ENCODE data around the gene DNAH10.

The DNAH10 gene

DNA sequence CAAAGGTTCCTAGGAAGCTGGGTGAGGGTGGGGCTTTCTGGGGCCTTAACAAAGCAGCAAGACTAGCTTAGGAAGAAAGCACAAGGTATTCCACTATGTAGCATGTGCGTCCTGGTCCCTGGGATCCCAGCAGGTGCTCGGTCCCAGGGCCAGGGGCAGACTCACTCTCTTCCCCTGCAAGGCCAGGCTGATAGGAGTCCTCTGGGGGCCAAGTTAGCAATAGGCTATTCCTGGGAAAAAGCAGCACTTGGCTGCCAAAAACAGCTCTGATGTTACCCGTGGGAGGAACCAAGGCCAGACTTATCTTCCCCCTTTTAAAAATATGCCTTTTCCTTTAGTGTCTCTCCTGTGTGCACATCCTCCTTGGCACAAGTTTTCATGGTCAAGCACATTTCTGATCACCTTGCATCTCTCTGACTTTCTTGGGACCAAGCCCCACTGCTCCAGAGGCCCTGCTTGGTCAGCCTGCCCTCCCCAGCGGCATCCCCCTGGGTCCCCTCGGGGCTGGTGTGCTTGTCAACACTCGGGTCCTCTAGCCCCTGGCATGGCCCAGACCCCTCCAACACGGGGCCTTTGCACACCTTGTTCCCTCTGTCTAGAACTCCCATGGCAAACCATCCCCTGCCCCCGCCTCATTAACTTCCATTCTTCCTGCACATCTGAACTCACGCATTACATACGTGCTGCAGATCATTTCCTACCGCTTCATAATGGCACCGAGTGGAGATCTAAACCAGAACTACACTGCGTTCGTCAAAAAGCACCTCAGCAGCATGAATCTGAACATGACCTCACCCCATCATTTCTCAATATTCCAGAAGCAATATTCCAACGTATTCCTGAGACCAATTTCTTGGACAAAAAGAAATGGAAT lies 188.6 kb downstream of the DNAH10 start:
- no peak for DNase-seq

DNA sequence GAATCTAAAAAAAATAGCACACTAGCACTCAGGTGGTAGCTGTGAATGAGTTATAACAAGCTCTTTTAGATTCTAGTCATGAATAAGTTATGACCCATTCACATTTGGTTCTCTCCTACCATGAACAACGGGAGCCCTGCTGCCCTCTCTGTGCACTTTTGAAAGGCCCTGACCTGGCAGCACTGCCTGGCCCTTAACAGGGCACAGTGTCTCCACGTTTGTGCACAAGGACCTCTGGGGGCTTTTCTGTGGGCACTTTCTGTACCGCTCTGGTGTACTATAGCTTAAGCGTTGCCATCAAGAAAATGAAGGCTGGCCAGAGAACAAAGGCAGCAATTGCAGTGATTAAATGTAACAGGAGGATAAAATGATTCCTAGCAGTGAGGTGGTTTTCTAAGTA lies 189.4 kb downstream of the DNAH10 start:
- DNase-seq, result no peak

DNA sequence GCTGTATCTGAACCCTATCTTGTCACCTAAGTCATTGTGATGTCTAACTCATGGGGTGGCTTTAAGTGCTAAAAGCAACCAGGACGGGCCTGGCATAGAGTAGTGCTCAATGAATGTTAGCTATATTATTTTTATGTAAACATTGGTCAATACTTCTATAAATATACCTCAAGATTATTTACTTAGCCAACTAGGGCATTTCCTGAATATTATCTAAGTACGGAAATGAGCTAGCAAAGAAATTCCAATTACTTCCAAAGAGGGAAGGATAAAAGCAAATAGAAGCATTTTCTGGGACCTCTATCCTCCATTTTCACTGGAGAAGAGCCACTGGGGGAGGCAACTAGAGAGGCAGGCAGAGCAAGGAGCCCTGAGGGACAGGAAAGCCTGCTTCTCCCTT lies 189.9 kb downstream of the DNAH10 start:
- DNase-seq, result no peak

DNA sequence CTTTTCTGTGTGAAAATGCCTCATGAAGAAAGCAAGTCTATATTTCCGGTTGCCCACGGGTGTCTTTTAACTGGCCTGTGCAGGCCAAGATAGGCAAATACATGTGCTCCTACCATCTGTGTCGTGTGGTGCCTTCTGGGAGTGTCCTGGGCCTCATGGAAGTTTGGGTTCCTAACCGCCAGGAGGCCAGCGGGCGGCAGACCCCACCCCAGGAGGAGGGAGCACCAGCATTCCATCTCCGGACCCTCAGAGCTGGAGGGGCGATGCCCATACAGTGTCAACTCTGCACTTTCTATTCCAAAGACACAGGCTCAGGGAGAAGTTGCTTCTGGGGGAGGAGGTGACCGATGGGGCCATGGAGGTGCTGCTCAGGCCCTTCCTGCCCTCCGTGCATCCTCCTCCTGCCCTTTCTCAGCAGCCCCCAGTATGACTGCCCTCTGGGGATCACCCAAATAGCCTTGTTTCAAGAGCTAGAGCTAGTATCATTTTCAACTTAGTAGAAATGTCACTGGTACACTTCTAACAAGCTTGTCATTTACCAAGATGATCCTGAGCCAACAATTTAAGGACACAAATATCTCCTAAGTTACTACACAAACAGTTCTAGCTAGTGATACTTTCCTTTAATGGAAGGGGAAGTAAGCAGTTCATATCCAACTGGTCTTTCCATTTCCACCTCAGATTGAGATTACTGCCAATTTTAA lies 192.7 kb downstream of the DNAH10 start:
- no peak for DNase-seq

DNA sequence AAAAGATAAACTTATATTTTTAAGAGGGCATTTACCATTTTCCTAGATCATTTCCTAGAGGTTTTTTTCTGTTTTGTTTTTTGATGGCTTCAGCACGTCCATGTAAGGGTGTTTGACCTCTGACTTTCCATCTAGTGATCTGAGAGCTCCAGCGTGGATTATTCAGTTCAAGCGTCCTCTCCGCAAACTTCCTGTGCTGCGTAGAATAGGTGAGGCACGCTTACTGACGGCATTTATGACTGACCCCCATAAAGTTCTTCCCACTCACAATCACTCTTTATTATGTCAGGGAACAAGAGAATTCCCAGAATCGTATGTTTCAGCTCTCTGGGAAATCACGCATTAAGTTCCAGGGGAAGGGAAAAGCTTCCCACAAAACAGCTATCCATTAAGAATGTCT lies 194.1 kb downstream of the DNAH10 start:
- DNase-seq, result no peak

DNA sequence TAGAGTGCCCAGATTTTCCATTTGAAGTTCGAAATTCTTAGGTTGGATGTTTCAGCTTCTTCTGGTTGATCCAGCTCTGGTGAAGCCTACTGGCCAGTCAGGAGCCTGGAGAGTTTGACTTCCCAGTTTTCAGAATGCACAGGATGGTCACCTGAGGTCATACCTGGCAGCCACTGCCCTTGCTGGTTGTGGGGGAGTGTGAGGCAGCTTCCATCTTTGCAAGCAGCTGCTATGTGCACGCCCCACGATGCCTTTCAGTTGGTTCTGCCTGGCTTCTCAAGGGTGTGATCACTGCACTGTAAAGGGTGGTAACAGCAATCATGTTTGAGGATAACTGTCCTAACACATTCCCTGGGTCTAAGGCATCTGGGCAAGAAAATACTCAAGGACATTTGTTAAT lies 195.1 kb downstream of the DNAH10 start:
- no peak for DNase-seq

DNA sequence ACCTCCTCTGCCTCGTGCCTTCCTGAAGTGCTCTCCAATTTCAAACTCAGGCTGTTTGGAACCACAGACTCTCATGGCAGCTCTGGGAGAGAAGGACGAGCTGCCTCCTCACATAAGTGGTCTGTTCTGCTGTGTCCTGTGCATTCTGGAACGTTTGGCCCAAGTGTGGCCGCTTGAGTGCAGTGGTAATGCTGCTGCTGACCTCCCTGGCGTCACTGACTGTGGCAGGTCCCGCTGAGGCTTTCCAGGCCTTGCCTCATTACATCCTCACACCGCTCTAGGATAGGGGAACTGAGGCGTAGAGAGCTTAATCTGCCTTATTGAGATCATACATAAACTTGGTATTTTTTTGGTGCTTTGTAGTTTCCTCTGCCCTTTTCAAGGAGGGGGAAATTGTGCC lies 196.4 kb downstream of the DNAH10 start:
- DNase-seq, result no peak

DNA sequence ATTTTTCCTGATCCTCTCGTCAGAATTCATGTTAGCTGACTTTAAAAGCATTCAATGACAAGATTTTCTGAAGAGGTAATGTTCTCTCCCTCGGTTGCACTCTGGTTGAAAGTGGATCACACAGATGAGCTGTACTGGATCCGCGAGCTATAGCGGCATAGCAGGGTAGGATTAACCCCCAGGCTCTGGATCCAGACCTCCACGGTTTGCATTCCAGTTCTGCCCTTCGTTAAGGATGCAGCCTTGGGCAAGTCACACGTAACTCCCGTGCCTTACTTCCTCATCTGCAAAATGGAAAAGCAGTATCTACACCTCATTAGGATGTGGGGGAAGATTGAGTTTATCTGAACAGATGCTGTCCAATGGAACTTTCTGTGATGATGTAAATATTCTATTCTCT lies 196.8 kb downstream of the DNAH10 start:
- no peak for DNase-seq

DNA sequence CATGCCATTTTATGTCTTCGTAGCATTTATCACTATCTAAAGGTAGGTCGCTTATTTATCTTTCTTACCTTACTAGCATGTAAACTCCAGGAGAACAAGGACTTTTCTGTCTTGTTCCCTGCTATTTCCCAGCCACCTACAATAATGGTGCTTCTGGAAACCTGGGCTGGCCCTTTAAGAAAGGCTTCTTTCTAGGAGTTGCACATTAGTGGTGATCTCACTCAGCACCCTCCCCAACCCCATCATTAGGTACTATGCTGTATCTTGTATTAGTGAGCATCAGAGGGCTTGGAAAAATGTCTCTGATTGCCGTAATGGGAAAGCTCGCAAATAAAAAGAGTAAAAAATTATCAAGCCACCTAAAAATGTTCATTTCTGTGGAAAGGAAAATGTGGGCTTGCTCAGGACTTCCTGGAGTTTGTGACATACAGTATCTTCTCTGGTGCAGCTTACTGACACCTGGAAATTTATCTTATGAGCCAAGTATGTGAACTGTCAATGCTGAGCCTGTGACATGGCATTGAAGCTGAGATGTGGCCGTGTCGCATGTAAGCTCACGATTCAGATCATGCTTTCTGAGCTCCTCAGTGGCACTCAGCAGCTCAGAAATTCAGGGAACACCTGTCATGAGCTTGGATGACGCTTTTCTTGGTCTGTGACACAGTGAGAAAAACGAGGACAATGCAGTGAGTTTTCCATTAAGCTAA lies 198.1 kb downstream of the DNAH10 start:
- DNase-seq, result no peak

DNA sequence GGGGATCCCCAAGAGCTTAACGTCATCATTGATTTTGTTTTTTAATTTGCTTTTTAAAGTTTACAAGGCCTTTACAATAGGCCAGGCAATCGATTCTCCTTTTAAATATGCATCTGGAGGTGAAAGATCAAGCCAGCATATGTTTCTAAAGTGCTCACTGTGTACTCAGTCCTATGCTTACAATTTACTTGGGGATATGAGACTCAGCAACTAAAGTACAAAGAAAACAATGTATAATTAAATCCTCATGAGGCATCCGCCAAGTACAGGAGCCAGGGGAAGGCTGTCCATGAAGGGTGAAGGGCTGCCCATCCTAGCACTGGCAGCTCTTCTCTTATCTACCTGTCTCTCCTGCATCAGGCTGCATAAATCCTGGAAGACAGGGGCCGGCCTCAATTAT lies 198.8 kb downstream of the DNAH10 start:
- DNase-seq, result no peak

DNA sequence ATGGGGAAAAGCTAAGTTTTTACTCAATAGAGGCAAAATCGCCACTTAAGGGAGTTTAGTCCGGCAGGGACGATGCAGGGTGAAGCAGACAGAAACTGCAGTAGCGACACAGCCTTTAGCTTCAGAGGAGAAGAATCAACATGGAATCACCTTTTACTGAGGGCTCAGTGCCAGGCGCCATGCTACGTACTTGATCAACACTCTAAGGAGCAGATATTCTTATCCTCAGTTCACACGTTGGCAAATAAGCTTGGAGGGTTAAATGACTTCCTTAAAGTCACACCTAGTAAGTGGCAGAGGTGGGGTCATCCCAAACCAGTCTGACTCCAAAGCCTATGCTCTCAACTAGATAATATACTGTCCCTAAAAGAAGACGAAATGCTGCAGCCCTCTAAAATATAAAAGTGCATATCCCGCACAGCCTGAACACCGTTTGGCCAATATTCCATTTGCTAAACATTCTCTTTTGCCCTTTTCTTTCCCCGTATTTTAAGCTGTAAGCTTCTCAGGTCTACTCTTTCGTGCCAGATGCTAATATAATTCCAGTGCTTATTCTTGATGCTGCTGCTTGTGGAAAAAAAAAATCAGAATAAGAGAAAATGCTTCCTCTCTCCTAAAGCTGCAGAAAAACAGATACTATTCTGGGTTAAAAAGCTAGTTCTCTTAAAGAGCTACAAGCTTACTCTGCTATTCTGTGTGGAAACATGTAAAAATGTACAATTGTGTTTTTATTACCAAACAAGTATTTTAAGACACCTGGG lies 199.7 kb downstream of the DNAH10 start:
- DNase-seq, result no peak

DNA sequence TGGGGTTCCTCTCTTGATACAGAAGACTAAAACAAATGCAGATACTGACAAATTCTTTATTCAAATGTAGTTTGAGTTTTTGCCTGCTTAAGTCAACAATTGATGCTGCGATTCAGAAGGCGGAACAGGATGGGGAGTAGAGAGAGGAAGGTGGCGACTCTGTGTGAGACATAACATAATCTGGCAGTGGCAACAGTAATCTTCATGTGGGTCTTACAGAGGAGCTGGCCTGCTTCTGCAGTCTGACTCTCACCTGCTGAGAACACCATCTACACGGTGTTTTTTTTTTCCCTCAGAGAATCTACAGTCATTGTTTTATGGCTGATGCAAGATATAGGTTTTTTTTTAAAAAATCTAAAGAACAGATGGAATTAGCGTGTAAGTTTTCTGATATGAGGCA lies 200.4 kb downstream of the DNAH10 start:
- no peak for DNase-seq

DNA sequence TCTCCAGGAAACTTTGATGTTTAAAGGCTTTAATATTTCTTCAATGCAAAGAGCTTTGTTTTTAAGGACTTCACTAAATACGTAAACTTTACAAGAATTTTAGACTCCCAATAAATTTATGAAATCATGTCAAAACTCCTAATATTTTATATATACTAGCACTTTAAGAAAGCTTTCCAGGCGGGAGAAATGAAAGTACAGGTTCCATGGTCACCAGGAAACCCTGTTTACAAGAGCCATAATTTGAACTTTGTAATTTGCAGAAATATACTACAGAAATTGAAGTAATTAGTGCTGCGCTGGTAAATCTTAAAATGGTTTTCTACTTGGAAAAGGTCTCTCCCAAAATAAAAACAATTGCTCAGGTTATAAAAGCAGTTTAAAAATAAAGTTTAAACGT lies 201.7 kb downstream of the DNAH10 start:
- DNase-seq, result no peak

DNA sequence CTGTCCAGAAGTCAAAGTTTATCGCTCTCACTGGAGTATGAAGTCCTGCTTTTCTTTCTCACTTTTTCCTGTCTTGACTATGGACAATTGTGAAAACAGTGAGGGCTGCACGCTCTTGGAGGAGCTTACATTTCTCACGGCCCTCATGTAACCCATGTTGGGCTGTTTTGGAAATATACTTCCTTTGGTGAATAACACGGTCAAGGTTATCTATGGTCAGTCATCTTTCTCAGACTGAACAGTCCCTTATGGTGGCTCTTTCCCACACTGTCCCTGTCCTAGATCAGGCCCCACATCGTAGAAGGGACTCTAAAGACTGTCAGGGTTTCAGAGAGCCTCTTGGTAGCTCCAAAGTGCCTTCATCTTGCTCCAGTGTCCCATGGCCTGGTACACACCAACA lies 203.3 kb downstream of the DNAH10 start:
- no peak for DNase-seq

DNA sequence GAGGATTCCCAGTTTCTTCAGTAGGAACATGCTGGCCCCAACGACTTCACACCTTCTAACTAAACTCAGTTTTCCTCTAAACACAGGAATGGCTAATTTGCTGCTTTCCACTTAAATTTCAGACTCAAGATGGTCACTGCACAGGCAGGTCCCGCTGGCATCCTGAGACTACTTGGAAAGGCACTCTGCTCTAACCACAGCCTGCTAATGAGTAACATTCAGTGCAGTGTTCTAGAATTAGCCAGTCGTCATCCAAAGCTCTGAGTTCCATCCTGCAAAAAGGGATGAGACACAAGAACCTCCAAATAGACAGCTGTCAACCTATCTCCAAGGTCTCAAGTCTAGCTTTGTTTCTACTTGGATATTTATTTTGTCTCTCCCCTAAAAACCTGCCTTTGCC lies 204.5 kb downstream of the DNAH10 start:
- DNase-seq, result no peak

DNA sequence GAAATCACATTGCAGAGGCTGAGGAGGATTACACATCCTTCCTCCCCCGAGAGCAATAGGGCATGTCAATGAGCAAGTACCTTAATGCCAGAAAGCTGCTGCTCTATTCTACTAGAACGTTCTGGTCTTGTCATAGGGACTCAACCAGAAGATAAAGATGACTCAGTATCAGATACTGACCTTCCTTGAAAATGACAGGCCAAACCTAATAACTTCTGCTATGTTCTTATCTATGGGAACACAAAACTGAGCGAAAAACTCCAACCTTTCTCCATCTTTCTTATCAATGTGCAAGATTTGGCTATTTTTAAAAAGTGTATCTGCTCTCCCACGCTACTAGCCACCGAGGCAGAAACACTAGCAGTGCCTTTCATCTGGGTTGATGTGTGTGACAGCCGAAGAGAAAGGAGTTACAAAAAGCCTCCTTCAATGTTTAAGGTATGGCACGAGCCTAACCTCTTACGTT lies 205.1 kb downstream of the DNAH10 start:
- no peak for DNase-seq

DNA sequence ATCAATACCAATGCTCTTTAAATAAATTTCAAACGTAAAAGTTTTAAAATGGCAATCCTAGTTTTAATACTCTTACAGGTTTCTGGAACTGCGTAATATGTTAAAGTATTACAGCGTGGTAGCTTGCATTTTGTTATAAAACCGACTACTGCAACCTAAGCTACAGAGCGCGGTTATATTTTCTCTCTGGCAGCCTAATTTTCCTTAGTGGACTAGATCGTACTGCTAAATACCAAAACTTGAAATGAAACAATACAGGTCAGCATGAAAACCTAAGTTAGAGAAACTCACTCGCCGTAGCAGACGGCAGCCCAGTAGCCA lies 209.3 kb downstream of the DNAH10 start:
- no peak for DNase-seq

DNA sequence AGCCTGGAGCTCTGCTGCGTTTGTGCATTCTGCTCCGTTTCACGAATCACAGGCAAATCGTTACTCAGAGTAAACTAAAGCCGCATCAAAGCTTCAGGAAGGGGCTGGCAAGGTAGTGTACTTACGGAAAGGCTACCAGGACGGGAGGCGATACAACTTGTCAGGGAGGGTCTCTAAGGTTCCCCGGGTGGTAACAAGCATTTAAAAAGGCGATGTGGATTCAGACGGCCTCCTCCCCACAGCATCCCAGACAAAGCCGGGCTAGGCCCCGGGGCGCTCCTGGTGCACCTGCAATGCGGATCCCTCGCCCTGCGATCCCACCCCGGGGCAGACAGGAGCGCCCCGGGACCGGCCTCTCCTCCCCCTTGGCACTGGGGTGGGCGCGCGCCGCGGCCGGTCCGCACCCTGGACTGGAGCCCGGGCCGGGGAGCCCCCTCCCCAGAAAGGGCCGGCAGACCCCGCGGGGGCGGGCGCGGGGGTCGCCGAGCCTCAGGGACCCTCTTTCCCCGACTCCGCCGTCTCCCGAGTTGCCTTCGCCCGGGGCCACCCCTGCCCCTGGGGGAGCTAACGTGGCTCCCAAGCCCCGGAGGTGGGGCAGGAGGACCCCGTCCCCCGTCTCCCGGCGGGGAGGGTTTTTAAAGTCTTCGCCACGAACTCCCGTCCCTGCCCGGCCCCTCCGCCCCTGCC lies 209.8 kb downstream of the DNAH10 start:
- DNase-seq, result peak; percentile 35

DNA sequence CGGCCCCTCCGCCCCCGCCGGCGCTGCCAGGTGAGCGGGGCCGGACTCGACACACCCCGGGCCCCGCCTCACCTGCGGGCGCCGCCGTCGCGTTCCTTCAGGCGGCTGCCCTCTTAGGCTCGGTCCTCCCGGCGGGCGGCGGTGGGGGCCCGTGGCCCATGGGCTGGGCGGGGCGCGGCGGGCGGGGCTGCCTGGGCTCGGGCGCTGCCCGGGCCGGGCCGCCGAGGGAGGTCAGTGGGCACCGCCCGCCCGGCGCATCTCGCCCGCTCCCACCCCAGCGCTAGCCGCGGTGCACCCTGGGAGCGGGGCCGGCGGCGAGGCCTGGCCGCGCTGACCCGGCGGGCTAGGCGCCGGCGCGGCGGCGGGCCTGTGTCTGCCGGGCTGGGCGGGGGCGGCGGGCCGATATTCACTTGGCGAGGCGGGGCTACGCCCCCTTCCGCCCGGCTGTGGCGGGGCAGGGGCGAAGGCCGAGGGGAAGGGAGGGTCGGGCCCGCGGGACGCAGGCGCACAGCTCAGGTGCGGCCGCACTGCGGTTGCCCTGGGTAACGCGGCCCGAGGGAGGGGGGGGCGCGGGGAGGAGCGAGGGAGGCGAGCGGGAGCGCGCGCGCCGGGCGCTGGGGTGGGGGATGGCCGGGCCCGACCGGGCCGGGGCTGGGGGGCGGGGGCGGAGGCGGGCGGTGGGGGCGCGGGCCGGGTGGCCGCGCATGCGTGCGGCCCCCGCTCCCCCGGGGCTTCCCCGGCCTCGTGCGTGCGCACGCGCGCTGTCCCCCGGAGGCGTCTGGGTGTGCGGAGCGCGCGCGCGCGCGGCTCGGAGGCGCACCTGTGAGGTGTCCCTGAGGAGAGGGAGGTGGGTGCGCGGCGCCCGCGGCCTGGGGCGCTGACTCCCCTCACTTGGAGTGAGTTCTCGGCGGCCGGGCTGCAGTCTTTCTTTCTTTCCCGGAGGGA lies 210.6 kb downstream of the DNAH10 start, which contains the start of the genes CCDC92 and ZNF664:
CCDC92 (minus strand) TSS at position 375 of the 945 bp plus-strand sequence. CDS start 28,526 bp downstream, outside the sequence.
ZNF664 (plus strand) TSS at position 759 of the 945 bp plus-strand sequence. CDS start 38,930 bp downstream, outside the sequence.
- peak; percentile 96 for DNase-seq

DNA sequence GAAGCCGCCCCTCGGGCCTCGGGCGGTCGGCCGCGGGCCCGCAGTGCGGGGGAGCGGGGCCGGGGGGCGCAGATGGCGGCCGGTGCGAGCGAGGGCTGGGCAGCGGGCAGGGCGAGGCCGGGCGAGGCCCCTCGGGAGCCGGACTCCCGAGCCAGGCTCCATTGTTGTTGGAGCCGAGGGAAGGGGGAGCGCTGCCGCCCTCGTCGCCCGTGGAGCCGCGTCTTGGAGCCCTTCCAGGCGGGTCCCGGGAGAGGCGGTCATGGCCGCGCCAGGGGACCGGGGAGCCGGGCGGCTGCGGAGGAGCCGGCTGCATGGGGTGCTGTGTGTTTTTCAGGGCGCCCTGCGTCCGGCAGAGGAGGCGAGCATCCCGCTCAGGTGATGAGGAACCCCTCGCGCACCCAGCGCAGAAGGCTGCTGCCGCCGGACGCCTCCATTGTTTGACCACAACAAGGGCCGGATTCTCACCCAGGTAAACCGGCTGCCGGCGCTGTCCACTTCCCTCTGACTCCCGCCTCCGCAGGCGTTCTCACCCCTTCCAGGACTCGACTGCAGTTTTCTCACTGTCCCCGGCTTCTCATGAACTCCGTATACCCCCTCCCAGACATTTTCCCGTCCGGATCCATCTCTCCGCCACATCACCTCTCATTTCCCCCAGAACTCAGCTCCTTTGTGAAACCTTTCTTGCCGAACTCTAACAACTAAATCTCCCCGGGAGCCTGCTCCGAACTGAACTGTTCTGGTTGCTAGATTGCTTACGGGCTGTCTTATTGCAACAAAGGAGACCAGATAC lies 211.6 kb downstream of the DNAH10 start:
- DNase-seq, result peak; percentile 18
